HG03097 (cell line): ENCODE data around the gene SLC2A10.

Experiments
- ATAC-seq: cut with Tn5 transposase; IDR thresholded peaks from one replicate; pipeline ENCODE4 v1.9.1; 2021; ENCODE audit not compliant: unreplicated experiment, low FRiP score

The SLC2A10 gene

GRCh38 chr20:46701556-46701955, 7.9 kb upstream of the SLC2A10 start:
- no peak for ATAC-seq

GRCh38 chr20:46701986-46702385, 7.5 kb upstream of the SLC2A10 start:
- ATAC-seq = no peak

DNA sequence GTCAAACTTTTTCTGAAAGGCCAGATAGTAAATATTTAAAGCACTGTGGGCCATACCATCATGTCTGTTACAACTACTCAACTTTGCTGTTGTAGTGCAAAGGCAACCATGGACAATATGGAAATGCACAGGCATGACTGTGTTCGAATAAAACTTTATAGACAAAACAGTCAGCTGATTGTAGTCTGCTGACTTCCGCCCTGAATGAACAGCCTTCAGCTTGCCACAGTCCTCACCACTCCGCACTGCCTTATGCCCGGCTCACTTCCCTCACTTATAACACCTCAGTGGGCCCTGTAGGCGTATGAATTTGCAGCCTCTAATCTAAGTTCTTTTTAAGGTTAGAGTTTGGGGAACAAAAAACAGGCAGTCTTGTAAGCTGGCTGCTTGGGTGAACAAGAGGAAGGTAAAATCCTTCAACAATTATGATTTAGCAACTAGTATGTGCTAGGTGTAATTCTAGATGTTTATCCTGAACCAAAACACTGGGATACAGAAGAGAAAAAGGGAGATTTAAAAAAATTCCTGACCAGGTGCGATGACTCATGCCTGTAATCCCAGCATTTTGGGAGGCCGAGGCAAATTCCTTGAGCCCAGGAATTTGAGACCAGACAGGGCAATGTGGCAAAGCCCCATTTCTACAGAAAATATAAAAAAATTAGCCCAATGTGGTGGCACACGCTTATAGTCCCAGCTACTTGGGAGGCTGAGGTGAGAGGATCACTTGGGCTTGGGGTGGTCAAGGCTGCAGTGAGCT, 6.8 kb upstream of the SLC2A10 start:
- ATAC-seq = no peak

- no peak for ATAC-seq
These were observed 6.0 kb upstream of the SLC2A10 start for GRCh38 chr20:46703435-46703834.

- no peak for ATAC-seq
These were observed 4.6 kb upstream of the SLC2A10 start for GRCh38 chr20:46704714-46705377.

DNA sequence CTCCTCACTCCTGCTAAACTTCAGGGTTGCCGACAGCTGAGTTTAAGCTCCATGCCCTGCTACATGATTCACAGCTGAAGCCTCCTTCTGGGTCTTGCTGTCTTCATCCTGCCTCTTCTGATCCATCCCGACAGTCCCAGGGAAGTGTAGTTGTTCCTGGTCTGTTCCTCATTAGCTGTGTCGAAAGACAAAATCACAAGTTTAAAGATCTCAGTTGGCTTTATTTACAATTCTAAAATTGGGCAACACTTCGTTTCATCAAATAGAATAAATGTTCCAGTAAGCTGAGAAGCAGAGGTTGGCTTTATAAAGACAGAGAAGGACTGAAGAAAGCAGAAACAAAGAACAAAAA, 4.1 kb upstream of the SLC2A10 start:
- no peak for ATAC-seq

DNA sequence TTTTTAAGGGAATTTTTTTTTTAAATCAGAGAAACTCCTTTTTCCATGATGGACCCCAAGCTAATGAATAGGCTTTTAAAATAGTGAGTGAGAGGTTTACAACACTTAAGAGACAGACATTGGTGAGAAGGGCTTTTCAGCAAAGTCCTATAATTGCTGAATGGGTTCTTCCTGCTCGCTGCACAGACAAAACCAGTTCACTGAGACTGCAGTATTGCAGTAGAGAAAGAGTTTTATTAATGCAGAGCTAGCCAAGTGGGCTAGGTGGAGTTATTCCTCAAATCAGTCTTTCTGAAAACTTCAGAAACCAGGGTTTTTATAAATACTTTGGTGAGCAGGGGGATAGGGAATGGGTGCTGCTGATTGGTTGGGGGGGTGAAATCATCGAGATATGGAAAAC, 3.2 kb upstream of the SLC2A10 start:
- no peak for ATAC-seq

GRCh38 chr20:46708172-46708860, 1.1 kb upstream of the SLC2A10 start:
- ATAC-seq = no peak

GRCh38 chr20:46709055-46709458, 392 bp upstream of the SLC2A10 start:
- ATAC-seq = no peak

- no peak for ATAC-seq
These were observed 884 bp downstream of the SLC2A10 start for GRCh38 chr20:46710153-46710913.

- ATAC-seq = no peak
These were observed 2.7 kb downstream of the SLC2A10 start for GRCh38 chr20:46712056-46712636.

DNA sequence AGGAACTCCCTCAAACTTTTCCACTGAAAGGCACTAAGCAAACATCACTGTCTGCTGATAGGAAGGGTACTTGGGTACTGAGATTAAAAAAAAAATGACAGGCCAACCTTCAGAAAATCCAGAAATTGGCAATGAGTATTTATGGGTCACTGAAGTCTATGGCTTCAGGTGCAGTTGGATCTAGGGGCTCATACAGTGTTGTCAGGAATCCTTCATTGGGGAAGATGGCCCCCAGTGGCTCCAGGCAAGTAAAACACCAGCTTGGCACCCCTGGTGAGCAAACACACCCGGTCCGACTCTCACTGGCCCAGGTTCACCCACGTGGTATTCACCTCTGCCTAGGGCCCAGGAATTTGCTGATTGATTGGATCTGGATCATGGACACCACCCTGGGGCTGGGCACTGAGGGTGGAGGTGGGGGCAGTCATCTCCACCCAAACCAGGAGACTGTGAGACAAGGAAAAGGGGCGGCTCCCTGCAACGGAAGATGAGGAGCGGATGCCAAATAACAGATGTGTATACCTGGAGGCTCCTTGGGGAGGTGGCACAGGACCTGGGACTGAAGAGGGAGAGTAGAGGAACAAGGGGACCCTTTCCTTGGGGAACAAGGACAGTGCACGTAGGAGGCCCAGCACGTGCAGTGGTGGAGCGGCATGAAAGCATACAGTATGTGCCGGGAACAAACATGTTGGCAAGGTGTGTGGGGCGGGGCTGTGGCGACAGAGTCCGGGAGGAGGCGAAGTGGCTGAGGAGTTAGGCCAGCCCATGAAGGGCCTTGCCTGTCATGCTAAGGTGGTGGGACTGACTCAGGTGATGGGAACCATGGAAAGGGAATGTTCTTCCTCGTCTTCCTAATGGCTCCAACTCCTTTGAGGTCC, 4.7 kb downstream of the SLC2A10 start:
- ATAC-seq = no peak

DNA sequence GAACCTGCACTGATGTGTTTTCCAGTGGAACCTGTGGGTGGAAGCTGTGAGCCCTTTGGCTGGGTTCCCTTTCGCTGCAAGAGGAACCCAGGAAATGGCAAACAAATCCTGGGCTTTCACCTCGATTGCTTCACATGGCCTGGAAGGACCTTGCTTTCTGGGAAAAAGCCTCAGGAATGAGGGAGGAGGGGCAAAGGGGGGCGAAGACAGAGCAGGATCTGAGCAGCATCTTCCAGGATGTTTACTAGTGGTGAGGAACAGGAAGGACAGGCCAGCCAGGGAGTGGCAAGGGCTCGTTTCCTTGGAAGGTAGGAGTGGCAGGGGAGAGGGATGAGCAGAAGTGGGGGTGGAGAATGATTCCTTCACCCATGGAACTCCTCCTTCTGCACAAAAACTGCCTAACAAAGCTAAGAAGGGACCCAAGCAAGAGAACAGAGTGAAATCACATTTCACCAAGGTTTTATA, 5.9 kb downstream of the SLC2A10 start:
- ATAC-seq = no peak

DNA sequence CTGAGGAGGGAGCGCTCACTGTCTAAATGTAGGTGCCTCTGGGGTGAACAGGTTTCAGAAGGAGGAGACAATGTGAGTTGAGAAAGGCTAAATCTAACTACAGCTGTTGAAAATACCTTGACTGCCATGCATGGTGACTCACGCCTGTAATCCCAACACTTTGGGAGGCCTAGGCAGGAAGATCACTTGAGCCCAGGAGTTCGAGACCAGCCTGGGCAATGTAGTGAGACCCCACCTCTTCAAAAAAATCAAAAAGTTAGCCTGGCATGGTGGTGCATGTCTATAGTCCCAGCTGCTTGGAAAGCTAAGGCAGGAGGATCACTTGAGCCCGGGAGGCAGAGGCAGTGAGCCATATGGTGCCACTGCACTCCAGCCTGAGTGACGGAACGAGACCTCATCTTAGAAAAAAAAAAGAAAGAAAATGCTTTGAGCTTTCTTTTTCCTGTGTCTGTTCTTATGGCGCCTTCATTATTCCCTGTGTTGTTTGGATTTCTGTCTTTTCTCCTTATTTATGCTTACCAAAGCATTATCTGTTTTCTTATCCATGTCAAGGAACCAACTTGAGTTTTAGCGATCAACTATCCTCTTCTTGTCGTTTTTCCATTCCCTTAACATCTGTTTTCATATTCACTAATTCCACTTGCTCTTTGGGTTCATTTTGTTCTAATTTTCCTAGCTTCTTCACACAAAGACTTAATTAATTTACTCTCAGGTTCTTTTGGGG, 8.5 kb downstream of the SLC2A10 start:
- no peak for ATAC-seq

DNA sequence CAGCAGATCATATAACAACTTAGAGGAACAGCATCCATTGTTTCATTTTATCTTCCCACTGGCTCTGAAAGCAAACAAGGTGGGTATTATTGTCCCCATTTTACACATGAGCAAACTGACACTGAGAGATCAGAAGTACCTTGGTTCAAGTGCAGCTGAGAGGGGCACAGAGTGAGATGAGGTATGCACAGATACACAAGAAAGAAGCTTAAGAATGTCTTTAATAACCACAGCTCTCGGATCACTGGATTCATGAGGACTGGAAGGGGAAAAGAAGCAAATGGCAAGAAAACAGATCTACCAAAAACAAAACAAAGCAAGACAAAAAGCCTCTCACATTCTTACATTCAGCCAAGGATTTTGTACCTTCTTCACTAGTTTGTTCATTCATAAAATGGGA, 10.6 kb downstream of the SLC2A10 start:
- no peak for ATAC-seq

DNA sequence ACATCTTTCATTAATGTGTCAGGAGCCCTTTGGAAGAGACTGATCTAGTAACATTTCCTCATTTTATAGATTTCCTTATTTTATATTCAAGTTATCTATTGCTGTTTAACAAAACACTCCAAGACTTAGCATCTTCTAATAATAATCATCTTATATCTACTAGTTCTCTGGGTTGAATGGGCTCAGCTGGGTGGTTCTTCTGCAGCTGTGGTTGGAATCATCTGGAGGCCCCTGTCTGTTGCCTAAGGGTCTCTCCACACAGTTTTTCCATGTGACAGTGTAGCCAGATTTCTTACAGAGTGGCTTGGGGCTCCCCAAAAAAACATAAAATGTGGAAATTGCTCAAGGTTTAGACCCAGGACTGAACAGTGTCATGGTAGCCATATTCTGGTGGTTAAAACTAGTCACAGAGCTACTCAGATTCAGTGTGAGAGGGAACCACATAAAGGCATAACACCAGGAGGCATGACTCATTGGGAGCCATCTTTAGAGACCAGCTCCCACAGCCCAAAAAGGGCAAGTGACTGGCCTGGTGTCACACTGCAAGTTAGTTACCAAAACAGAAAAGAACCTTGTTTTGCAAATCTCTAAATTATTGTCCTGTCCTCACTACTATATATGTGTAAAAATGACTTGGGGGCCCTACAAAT, 11.5 kb downstream of the SLC2A10 start:
- no peak for ATAC-seq

DNA sequence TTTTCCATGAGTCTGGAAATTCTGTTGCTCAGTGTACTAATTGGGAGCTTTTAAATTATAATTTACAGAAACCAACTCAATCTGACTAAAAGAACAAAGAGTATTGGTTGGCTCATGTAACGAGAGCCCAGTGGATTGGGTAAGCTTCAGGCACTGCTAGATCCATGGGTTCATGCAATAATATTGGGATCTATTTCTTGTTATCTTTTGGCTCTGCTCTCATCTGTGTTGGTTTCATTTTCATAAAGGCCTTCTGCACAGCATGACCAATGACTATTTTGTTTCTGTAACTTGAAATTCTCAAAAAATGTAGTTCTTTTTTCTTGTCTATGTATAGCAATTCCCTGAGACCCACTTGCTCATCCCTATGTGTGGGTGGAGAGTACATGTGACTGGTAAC, 12.0 kb downstream of the SLC2A10 start:
- ATAC-seq = no peak

GRCh38 chr20:46722450-46722849, 13.0 kb downstream of the SLC2A10 start:
- ATAC-seq = no peak

DNA sequence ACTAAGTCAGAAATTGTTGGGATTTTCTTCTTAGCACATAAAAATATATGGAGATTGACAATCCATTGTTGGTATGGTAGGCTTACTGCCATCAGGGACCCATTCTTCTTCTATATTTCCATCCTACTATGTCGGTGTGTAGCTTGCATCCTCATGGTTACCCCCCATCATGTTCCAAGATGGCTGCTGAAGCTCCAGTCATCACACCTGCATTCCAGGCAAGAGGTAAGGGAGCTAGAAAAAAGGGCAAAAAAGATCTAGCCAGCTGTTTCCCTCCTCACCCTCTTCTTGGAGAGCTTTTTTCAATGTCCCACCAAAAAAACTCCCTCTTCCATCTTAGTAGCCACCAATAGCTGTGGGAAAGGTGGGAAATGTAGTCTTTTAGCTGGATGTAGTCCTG, 13.6 kb downstream of the SLC2A10 start:
- ATAC-seq = no peak
